Osteoblast (primary cell): ENCODE data around the gene STX19. TPM values are rescaled to one million over a fixed set of nuclear protein-coding genes. Genes with fewer than 3 reads are reported as not detected.

Experiments
- DNase-seq: peaks from one replicate; pipeline ENCODE4 v3.0.0; 2011; ENCODE audit warnings: low spot score, mixed read lengths; ENCODE audit not compliant: insufficient read length; ENCODE audit errors: missing footprints
- H2AFZ ChIP-seq: 2 replicates; pipeline ENCODE4 v1.6.0; 2011; ENCODE audit warnings: mild to moderate bottlenecking, low read length
- H3K27ac ChIP-seq: 2 replicates; pipeline ENCODE4 v1.5.1; 2011; ENCODE audit warnings: mild to moderate bottlenecking, low read depth, low read length, moderate library complexity
- H3K27me3 ChIP-seq: 2 replicates; pipeline ENCODE4 v1.6.0; 2012; ENCODE audit warnings: mild to moderate bottlenecking, control low read depth, inconsistent platforms, low read length, moderate library complexity; ENCODE audit not compliant: insufficient read depth
- H3K36me3 ChIP-seq: 2 replicates; pipeline ENCODE4 v1.5.1; 2011; ENCODE audit warnings: mild to moderate bottlenecking, low read length, control low read depth, moderate library complexity; ENCODE audit not compliant: insufficient read depth
- H3K4me1 ChIP-seq: 2 replicates; pipeline ENCODE4 v1.5.1; 2011; ENCODE audit warnings: mild to moderate bottlenecking, low read length, control low read depth, moderate library complexity; ENCODE audit not compliant: insufficient read depth
- H3K4me2 ChIP-seq: 2 replicates; pipeline ENCODE4 v1.6.0; 2011; ENCODE audit warnings: mild to moderate bottlenecking, low read length; ENCODE audit not compliant: insufficient read depth
- H3K4me3 ChIP-seq: fragments of 200-600 bp; sonication (generic); 3 replicates; pipeline ENCODE4 v1.5.1; 2012; ENCODE audit warnings: mild to moderate bottlenecking, low read length, inconsistent platforms; ENCODE audit not compliant: insufficient read depth
- H3K79me2 ChIP-seq: 2 replicates; pipeline ENCODE4 v1.6.0; 2012; ENCODE audit warnings: mild to moderate bottlenecking, low read length, control low read depth, inconsistent platforms; ENCODE audit not compliant: insufficient read depth
- H3K9me3 ChIP-seq: 2 replicates; pipeline ENCODE4 v1.5.1; 2011; ENCODE audit warnings: low read depth, low read length, control low read depth
- H4K20me1 ChIP-seq: 2 replicates; pipeline ENCODE4 v1.6.0; 2012; ENCODE audit warnings: mild to moderate bottlenecking, low read length, control low read depth; ENCODE audit not compliant: insufficient read depth
- total RNA-seq: library from RNA; depleted of rRNA; stranded (reverse); fragments of >200 nt; gene quantifications from 2 replicates; pipeline ENCODE4 v1.2.3, GENCODE V29; 2012
- TF ChIP-seq, protein P1 (sequence below): IDR thresholded peaks from 2 replicates; pipeline ENCODE4 v1.5.1; 2011; ENCODE audit warnings: mild to moderate bottlenecking, low read depth, low read length, moderate library complexity; ENCODE audit errors: extremely low read depth

Gene STX19
- total RNA-seq, 1 donor: under 0.01 TPM

DNA sequence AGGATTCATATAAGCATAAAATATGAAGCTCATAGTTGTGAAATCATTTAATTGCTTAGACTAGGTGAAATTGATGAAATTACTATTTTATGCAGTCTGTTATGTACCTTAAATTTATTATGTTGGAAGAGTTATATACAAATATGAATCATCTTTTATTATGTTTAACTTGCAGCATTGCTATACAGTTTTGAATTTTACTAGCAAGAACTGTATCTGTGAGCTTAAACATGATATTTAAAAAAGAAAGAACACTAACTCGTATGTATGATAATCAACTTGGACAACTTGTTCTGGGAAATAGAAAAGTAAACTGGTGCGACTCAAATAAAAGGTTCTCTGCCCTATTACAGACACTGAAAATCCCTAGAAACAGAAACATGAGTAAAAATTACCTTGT lies 1.8 kb downstream of the STX19 start:
- TF ChIP-seq, protein P1, sequence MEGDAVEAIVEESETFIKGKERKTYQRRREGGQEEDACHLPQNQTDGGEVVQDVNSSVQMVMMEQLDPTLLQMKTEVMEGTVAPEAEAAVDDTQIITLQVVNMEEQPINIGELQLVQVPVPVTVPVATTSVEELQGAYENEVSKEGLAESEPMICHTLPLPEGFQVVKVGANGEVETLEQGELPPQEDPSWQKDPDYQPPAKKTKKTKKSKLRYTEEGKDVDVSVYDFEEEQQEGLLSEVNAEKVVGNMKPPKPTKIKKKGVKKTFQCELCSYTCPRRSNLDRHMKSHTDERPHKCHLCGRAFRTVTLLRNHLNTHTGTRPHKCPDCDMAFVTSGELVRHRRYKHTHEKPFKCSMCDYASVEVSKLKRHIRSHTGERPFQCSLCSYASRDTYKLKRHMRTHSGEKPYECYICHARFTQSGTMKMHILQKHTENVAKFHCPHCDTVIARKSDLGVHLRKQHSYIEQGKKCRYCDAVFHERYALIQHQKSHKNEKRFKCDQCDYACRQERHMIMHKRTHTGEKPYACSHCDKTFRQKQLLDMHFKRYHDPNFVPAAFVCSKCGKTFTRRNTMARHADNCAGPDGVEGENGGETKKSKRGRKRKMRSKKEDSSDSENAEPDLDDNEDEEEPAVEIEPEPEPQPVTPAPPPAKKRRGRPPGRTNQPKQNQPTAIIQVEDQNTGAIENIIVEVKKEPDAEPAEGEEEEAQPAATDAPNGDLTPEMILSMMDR: no peak
- no peak overlapping the region for H2AFZ ChIP-seq
- H3K4me2 ChIP-seq: no peak overlapping the region
- no peaks in the 10 kb centered on the region for H3K27me3 ChIP-seq
- H3K4me1 ChIP-seq: no peaks in the 10 kb centered on the region
- no peaks in the 10 kb centered on the region for H3K79me2 ChIP-seq
- H3K4me3 ChIP-seq: no peak overlapping the region
- no peaks in the 10 kb centered on the region for H3K9me3 ChIP-seq
- DNase-seq: no peak
- H3K36me3 ChIP-seq: no peaks in the 10 kb centered on the region
- H4K20me1 ChIP-seq: no peaks in the 10 kb centered on the region
- no peak overlapping the region for H3K27ac ChIP-seq

- H3K79me2 ChIP-seq: no peaks in the 10 kb centered on the region
- H4K20me1 ChIP-seq: no peaks in the 10 kb centered on the region
- H3K27ac ChIP-seq: peak overlapping the region; percentile 54
- peak overlapping the region; percentile 80 for H2AFZ ChIP-seq
- TF ChIP-seq, protein P1: no peak
- H3K36me3 ChIP-seq: no peaks in the 10 kb centered on the region
- H3K4me2 ChIP-seq: peak overlapping the region; percentile 66
- no peaks in the 10 kb centered on the region for H3K9me3 ChIP-seq
- H3K4me3 ChIP-seq: peak overlapping the region; percentile 42
- H3K4me1 ChIP-seq: no peaks in the 10 kb centered on the region
- no peak for DNase-seq
- H3K27me3 ChIP-seq: no peaks in the 10 kb centered on the region
These were observed 4.0 kb downstream of the STX19 start for GRCh38 chr3:94024385-94024784.

GRCh38 chr3:94020293-94020692 lies 8.1 kb downstream of the STX19 start:
- no peak overlapping the region for H3K4me2 ChIP-seq

GRCh38 chr3:94019659-94020058 lies 8.7 kb downstream of the STX19 start:
- no peak overlapping the region for H3K4me3 ChIP-seq
- H3K4me1 ChIP-seq: no peaks in the 10 kb centered on the region
- H3K9me3 ChIP-seq: no peaks in the 10 kb centered on the region
- no peak for DNase-seq
- TF ChIP-seq, protein P1: no peak
- no peaks in the 10 kb centered on the region for H3K79me2 ChIP-seq
- no peak overlapping the region for H3K27ac ChIP-seq
- H3K27me3 ChIP-seq: no peaks in the 10 kb centered on the region
- H3K4me2 ChIP-seq: no peak overlapping the region
- no peak overlapping the region for H2AFZ ChIP-seq
- no peaks in the 10 kb centered on the region for H4K20me1 ChIP-seq
- H3K36me3 ChIP-seq: no peaks in the 10 kb centered on the region

More at GRCh38 chr3:94020293-94020692, 8.1 kb downstream of the STX19 start:
- H3K27ac ChIP-seq: no peak overlapping the region
- no peaks in the 10 kb centered on the region for H3K4me1 ChIP-seq
- DNase-seq: no peak
- TF ChIP-seq, protein P1: no peak
- H3K36me3 ChIP-seq: no peaks in the 10 kb centered on the region
- no peaks in the 10 kb centered on the region for H3K9me3 ChIP-seq
- H2AFZ ChIP-seq: no peak overlapping the region
- no peaks in the 10 kb centered on the region for H4K20me1 ChIP-seq
- H3K4me3 ChIP-seq: no peak overlapping the region
- H3K27me3 ChIP-seq: no peaks in the 10 kb centered on the region
- H3K79me2 ChIP-seq: no peaks in the 10 kb centered on the region
